ENCODE data around the gene SOX11. TPM values are rescaled to one million over a fixed set of nuclear protein-coding genes. Genes with fewer than 3 reads are reported as not detected.

Gene SOX11
- total and polyA plus RNA-seq, 2 of the 8 experiments (the other 6 are each of a cell fraction or from before 2014, with no cell fraction given) = 9.0 to 55.6 TPM

DNA sequence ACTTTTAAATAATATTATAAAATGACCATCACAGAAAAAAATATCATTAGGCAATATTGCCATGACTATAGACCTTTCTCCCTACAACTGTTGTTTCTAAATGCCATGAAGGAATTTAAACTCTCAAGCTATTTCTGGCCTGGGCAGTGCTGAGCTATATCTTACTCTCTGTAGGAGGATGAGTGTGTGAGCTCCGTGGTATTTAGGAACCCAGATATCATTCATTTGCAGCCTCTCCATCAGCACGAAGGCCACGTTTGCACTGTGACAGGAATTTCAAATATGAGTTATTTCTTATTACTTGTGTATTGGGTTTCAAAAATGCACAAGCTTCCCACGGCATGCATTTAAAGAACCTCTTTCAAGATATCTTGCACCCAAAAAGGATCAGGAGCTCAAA, 35.0 kb upstream of the SOX11 start:
- no peak overlapping the region for H3K4me2 ChIP-seq (ENCODE audit: insufficient read depth in 1 of 2, low read depth in 2 of 2, low read length in 2 of 2)
- H3K56ac ChIP-seq (replicated peaks; ENCODE audit: insufficient read length, low read depth, low read length) = no peak overlapping the region
- FAIRE-seq (no peak), DNase-seq (ENCODE audit: low read depth in 1 of 2, low spot score in 2 of 2) (no peak)
- 88% methylated on average over 4 of the region's 4 CpGs; no CpG with 5 or more reads in 1 of the 2 experiments for WGBS, 2 experiments (ENCODE audit: extremely low coverage in 1 of 2, insufficient coverage in 1 of 2, insufficient read length in 1 of 2, insufficient replicate concordance in 2 of 2, low coverage in 1 of 2, low lambda C conversion rate in 2 of 2, missing lambda C conversion rate in 1 of 2)
- H3K14ac ChIP-seq (ENCODE audit: insufficient read length) = no peak overlapping the region
- no peaks in the 10 kb centered on the region for H3K79me2 ChIP-seq (ENCODE audit: control insufficient read depth in 1 of 2, insufficient read depth in 2 of 2, low read length in 2 of 2)
- H2AK5ac ChIP-seq (ENCODE audit: low read depth, low read length) = no peak overlapping the region
- no peak overlapping the region for H4K5ac ChIP-seq (ENCODE audit: insufficient read length, low read depth, low read length)
- ChIA-PET POLR2A (ENCODE audit: partially characterized antibody) (no interaction called here), CTCF (ENCODE audit: partially characterized antibody) (no interaction called here)
- no peak overlapping the region for H2BK12ac ChIP-seq (ENCODE audit: low read depth, low read length)
- H3K27ac ChIP-seq (ENCODE audit: low read depth, low read length) = no peak overlapping the region
- H3K79me1 ChIP-seq (ENCODE audit: low read depth, low read length) = no peaks in the 10 kb centered on the region
- H3K4ac ChIP-seq (replicated peaks; ENCODE audit: insufficient read length, low read depth, low read length) = no peak overlapping the region
- H4K8ac ChIP-seq (ENCODE audit: extremely low read depth, insufficient read depth, low read length) = no peak overlapping the region
- H3K4me1 ChIP-seq (replicated peaks in 1 of 4; ENCODE audit: control insufficient read depth in 3 of 4, insufficient read depth in 4 of 4, low read length in 3 of 4) = no peaks in the 10 kb centered on the region
- no peaks in the 10 kb centered on the region for H4K20me1 ChIP-seq (replicated peaks in 1 of 2; ENCODE audit: control insufficient read depth in 1 of 2, insufficient read depth in 2 of 2, low read length in 2 of 2)
- no peak overlapping the region for H3K23ac ChIP-seq (ENCODE audit: insufficient read length)
- no peak overlapping the region for H2BK20ac ChIP-seq (ENCODE audit: low read length)
- H3K27me3 ChIP-seq (replicated peaks in 1 of 4; ENCODE audit: control insufficient read depth in 3 of 4, extremely low read depth in 1 of 4, insufficient read depth in 3 of 4, low read length in 3 of 4) = no peaks in the 10 kb centered on the region
- H2BK120ac ChIP-seq (replicated peaks; ENCODE audit: low read depth, low read length) = no peak overlapping the region
- no peak overlapping the region for H3K4me3 ChIP-seq (ENCODE audit: extremely low read depth in 1 of 4, insufficient read depth in 2 of 4, low read depth in 3 of 4, low read length in 4 of 4)
- no peaks in the 10 kb centered on the region for H3K23me2 ChIP-seq (ENCODE audit: low read depth, low read length)
- no peak overlapping the region for H4K91ac ChIP-seq (replicated peaks; ENCODE audit: insufficient read length, low read length)
- H3K36me3 ChIP-seq (ENCODE audit: control insufficient read depth in 2 of 4, insufficient read depth in 4 of 4, low read length in 3 of 4) = no peaks in the 10 kb centered on the region
- H3K9me3 ChIP-seq (ENCODE audit: insufficient read depth in 2 of 2, low read depth in 1 of 2, low read length in 1 of 2) = peaks cover 3 to 5% of the 10 kb centered on the region in 2 experiments; a peak in 3 of 4 replicates
- H2BK15ac ChIP-seq (ENCODE audit: low read length) = no peak overlapping the region
- H3K9ac ChIP-seq (replicated peaks in 1 of 4; ENCODE audit: extremely low read depth in 1 of 4, low read depth in 3 of 4, low read length in 3 of 4) = no peak overlapping the region
- no peak overlapping the region for H2AFZ ChIP-seq (ENCODE audit: low read length)
- H3K18ac ChIP-seq (ENCODE audit: extremely low read depth, low read length) = no peak overlapping the region
- H2BK5ac ChIP-seq (ENCODE audit: low read depth, low read length) = no peak overlapping the region
- TF ChIP-seq, protein P1, sequence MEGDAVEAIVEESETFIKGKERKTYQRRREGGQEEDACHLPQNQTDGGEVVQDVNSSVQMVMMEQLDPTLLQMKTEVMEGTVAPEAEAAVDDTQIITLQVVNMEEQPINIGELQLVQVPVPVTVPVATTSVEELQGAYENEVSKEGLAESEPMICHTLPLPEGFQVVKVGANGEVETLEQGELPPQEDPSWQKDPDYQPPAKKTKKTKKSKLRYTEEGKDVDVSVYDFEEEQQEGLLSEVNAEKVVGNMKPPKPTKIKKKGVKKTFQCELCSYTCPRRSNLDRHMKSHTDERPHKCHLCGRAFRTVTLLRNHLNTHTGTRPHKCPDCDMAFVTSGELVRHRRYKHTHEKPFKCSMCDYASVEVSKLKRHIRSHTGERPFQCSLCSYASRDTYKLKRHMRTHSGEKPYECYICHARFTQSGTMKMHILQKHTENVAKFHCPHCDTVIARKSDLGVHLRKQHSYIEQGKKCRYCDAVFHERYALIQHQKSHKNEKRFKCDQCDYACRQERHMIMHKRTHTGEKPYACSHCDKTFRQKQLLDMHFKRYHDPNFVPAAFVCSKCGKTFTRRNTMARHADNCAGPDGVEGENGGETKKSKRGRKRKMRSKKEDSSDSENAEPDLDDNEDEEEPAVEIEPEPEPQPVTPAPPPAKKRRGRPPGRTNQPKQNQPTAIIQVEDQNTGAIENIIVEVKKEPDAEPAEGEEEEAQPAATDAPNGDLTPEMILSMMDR (IDR thresholded peaks at IDR 0.05; ENCODE audit: control extremely low read depth in 1 of 3, insufficient read depth in 1 of 3, low read depth in 1 of 3, low read length in 3 of 3) = no peak
- TF ChIP-seq, protein P2, sequence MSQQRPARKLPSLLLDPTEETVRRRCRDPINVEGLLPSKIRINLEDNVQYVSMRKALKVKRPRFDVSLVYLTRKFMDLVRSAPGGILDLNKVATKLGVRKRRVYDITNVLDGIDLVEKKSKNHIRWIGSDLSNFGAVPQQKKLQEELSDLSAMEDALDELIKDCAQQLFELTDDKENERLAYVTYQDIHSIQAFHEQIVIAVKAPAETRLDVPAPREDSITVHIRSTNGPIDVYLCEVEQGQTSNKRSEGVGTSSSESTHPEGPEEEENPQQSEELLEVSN (IDR thresholded peaks at IDR 0.05) = no peak
- no peak for TF ChIP-seq BCL11A (IDR thresholded peaks at IDR 0.05; ENCODE audit: low read depth in 2 of 2, low read length in 2 of 2)
- no peak for TF ChIP-seq JUN (IDR thresholded peaks at IDR 0.05; ENCODE audit: low read depth, low read length)
- TF ChIP-seq GTF2F1 (IDR thresholded peaks at IDR 0.05; ENCODE audit: borderline replicate concordance, low read depth, low read length) = no peak
- TF ChIP-seq TBP (IDR thresholded peaks at IDR 0.05; ENCODE audit: low read depth, low read length) = no peak
- TF ChIP-seq PHF8 (conservative IDR thresholded peaks at IDR 0.05; ENCODE audit: low read depth, low read length) = no peak
- TF ChIP-seq POU5F1 (IDR thresholded peaks at IDR 0.05; ENCODE audit: low read depth, low read length) = no peak
- TF ChIP-seq CHD2 (IDR thresholded peaks at IDR 0.05; ENCODE audit: low read length) = no peak
- TF ChIP-seq TAF1 (IDR thresholded peaks at IDR 0.05; ENCODE audit: low read depth, low read length) = no peak
- TF ChIP-seq YY1 (IDR thresholded peaks at IDR 0.05; ENCODE audit: low read depth, low read length) = no peak
- no peak for TF ChIP-seq CTBP2 (IDR thresholded peaks at IDR 0.05; ENCODE audit: borderline replicate concordance, insufficient read depth, insufficient read length, low read length)
